Right lung (tissue), 5 donors: ENCODE data around the gene ACAA2. TPM values are rescaled to one million over a fixed set of nuclear protein-coding genes. Genes with fewer than 3 reads are reported as not detected.
"Not testable (repeated sequence)": the region's sequence is repeated elsewhere in the genome, so short reads cannot be mapped to it uniquely, and the experiment has no call there.

ENCODE experiments used
- DNase-seq, 2 donors: peaks; one replicate each; pipeline ENCODE4 v3.0.0-alpha.2; 2013
- polyA plus RNA-seq, 5 donors: library from polyadenylated mRNA; unstranded; fragments of 120-200 nt; gene quantifications; one replicate each; pipeline versions ENCODE4 v1.2.1 to v1.2.3, GENCODE V29; 2013; ENCODE audit warnings: inconsistent platforms in 1 of 5, low replicate concordance in 1 of 5; ENCODE audit not compliant: insufficient read length in 5 of 5, insufficient read depth in 1 of 5

The ACAA2 gene
- polyA plus RNA-seq, 5 donors: 74.5 to 110 (median 101) TPM

- no peak for DNase-seq
Observed at GRCh38 chr18:49846718-49847470, 33.6 kb upstream of the ACAA2 start.

- no peak for DNase-seq
Observed at GRCh38 chr18:49846361-49846662, 33.0 kb upstream of the ACAA2 start.

GRCh38 chr18:49845629-49846360 is 32.5 kb upstream of the ACAA2 start:
- no peak for DNase-seq

- no peak for DNase-seq
Observed at GRCh38 chr18:49844903-49845302, 31.6 kb upstream of the ACAA2 start.

- no peak for DNase-seq
Observed at GRCh38 chr18:49843778-49844625, 30.7 kb upstream of the ACAA2 start.

GRCh38 chr18:49843131-49843530 is 29.8 kb upstream of the ACAA2 start:
- DNase-seq: no peak

GRCh38 chr18:49842656-49843055 is 29.3 kb upstream of the ACAA2 start:
- DNase-seq: no peak

GRCh38 chr18:49841236-49842217 is 28.2 kb upstream of the ACAA2 start:
- DNase-seq: no peak

- DNase-seq: no peak
Observed at GRCh38 chr18:49839012-49839411, 25.7 kb upstream of the ACAA2 start.

GRCh38 chr18:49838381-49838780 is 25.0 kb upstream of the ACAA2 start:
- no peak for DNase-seq

GRCh38 chr18:49837889-49838288 is 24.6 kb upstream of the ACAA2 start:
- DNase-seq: no peak

GRCh38 chr18:49837316-49837835 is 24.0 kb upstream of the ACAA2 start:
- not testable (repeated sequence) for DNase-seq

- DNase-seq: no peak
Observed at GRCh38 chr18:49835405-49835804, 22.1 kb upstream of the ACAA2 start.

- DNase-seq: no peak
Observed at GRCh38 chr18:49834258-49834657, 20.9 kb upstream of the ACAA2 start.

- no peak for DNase-seq
Observed at GRCh38 chr18:49833814-49834213, 20.5 kb upstream of the ACAA2 start.

GRCh38 chr18:49832221-49832647 is 18.9 kb upstream of the ACAA2 start:
- DNase-seq: no peak

GRCh38 chr18:49827996-49828395 is 14.7 kb upstream of the ACAA2 start:
- DNase-seq: no peak

- no peak for DNase-seq
Observed at GRCh38 chr18:49819823-49820671, 6.7 kb upstream of the ACAA2 start.

- no peak for DNase-seq
Observed at GRCh38 chr18:49819071-49819662, 5.8 kb upstream of the ACAA2 start.

- no peak for DNase-seq
Observed at GRCh38 chr18:49817947-49818346, 4.6 kb upstream of the ACAA2 start.
